ENCODE results near the gene SUMF1. TPM values are rescaled to one million over a fixed set of nuclear protein-coding genes. Genes with fewer than 3 reads are reported as not detected.

The SUMF1 gene
- total and polyA plus RNA-seq, 8 donors, result 7.1 to 25.8 (median 12.6) TPM

DNA sequence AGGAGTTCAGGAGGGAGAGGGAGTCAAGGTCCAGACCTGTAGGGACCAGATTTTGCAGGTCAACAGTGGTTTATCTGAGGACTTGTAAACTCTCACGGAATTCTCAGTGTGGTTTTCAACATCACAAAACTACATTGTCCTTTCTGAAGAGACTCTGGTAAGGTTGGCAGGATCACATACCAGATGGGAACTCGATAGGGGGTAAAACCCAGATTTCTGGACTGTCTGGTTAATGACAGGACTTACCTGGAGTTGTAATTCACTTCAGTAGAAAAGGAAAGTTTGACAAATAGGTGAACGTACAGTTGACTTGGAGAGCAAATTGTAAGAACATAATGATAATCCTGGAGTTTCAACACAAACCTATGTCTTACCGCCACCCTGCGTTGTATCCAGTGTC, 31.4 kb upstream of the SUMF1 start:
- intact Hi-C loops (cut with DNase I), result no loop called here
- no peak for DNase-seq
- TF ChIP-seq, protein P1, sequence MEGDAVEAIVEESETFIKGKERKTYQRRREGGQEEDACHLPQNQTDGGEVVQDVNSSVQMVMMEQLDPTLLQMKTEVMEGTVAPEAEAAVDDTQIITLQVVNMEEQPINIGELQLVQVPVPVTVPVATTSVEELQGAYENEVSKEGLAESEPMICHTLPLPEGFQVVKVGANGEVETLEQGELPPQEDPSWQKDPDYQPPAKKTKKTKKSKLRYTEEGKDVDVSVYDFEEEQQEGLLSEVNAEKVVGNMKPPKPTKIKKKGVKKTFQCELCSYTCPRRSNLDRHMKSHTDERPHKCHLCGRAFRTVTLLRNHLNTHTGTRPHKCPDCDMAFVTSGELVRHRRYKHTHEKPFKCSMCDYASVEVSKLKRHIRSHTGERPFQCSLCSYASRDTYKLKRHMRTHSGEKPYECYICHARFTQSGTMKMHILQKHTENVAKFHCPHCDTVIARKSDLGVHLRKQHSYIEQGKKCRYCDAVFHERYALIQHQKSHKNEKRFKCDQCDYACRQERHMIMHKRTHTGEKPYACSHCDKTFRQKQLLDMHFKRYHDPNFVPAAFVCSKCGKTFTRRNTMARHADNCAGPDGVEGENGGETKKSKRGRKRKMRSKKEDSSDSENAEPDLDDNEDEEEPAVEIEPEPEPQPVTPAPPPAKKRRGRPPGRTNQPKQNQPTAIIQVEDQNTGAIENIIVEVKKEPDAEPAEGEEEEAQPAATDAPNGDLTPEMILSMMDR (IDR thresholded peaks at IDR 0.05), result no peak
- Histone ChIP-seq H3K36me3 (no peaks in the 10 kb centered on the region), H3K4me1 (no peaks in the 10 kb centered on the region), H3K9me3 (no peaks in the 10 kb centered on the region), H3K27ac (no peak overlapping the region), H3K4me3 (no peak overlapping the region), H3K27me3 (no peaks in the 10 kb centered on the region)
- FAIRE-seq, result no peak
- no peak for ATAC-seq
- WGBS, 2 donors, result 61 to 69% methylated on average over 5 of the region's 5 CpGs

DNA sequence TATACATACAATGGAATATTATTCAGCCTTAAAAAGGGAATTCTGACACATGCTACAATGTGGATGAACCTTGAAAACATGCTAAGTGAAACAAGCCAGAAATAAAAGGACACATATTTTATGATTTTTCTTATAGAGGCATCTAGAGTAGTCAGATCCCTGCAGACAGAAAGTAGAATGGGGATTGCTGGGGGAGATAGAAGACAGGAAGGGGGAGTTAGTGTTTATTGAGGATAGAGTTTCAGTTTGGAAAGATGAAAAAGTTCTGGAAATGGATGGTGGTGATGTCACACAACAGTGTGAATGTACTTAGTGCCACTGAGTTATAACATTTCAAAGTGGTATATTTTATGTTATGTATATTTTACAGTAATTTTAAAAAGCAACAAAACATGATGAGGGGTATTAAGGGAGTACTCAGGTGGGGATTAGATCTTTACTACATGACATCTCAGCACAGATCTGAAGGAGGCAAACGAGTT, 30.8 kb upstream of the SUMF1 start:
- intact Hi-C loops (cut with DNase I), result no loop called here
- 37 to 52% methylated on average over 1 of the region's 1 CpG for WGBS, 2 donors
- Histone ChIP-seq H3K9me3 (no peaks in the 10 kb centered on the region), H3K4me3 (no peak overlapping the region), H3K27me3 (no peaks in the 10 kb centered on the region), H3K36me3 (no peaks in the 10 kb centered on the region), H3K4me1 (no peaks in the 10 kb centered on the region), H3K27ac (no peak overlapping the region)
- FAIRE-seq, result no peak
- TF ChIP-seq, protein P1 (IDR thresholded peaks at IDR 0.05), result no peak
- ATAC-seq, result no peak
- no peak for DNase-seq

DNA sequence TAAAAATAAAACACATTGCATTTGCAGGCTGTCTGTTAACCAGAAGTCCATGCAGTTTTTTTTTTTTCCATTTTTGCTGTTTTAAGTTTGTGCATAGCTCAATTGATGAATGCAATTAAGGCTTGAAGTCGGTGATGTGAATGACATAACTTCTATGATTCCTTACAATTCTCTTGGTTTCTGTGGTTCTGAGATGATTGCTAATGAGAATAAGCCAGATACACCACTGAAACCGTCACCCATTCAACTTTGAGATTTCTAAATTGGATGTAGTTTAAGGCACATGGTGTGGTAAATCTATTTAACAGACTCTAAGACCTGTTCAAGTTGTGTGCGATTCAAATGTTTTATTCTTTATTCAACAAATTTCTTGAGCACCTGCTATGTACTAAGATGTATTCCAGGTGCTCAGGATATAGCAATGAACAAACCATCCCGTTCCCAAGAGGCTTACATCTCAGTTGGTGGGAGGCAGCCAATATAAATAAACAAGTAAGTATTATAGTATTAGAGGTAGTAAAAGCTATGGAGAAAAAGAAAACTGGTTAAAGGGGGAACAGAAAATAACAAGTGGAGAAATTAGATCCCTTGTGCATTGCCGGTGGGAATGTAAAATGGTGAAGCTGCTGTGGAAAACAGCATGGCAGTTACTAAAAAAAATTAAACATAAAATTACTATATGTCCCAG, 30.1 kb upstream of the SUMF1 start:
- WGBS, 2 donors, result 64 to 65% methylated on average over 5 of the region's 5 CpGs
- FAIRE-seq, result no peak

DNA sequence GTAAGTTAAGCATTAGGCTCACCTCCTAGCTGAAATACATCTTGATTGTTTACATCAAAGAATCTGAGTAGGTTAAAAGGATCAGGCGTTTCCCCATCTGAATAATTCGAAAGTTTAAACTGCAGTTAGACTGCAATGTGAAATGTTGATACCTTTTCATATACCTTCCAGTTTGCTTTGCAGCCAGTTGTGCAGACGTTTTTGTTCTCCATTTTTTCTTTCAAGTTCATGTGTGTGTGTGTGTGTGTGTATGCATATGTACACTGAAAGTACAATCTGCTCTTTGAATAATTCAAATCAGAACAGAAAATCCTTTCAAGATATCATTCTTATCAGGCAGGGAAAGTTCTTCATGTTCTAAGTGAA, 29.0 kb upstream of the SUMF1 start:
- Histone ChIP-seq H3K27ac (no peak overlapping the region), H3K4me3 (no peak overlapping the region), H3K4me1 (peaks cover 0 to 5% (median 0%) of the 10 kb centered on the region in 3 donors), H3K36me3 (no peaks in the 10 kb centered on the region), H3K27me3 (no peaks in the 10 kb centered on the region), H3K9me3 (no peaks in the 10 kb centered on the region)
- TF ChIP-seq, protein P1 (IDR thresholded peaks at IDR 0.05), result no peak
- no peak for DNase-seq
- 50 to 53% methylated on average over 3 of the region's 3 CpGs for WGBS, 2 donors
- no peak for ATAC-seq
- intact Hi-C loops (cut with DNase I), result no loop called here
- no peak for FAIRE-seq

More for the DNA sequence above, 30.1 kb upstream of the SUMF1 start:
- Histone ChIP-seq H3K27ac (no peak overlapping the region), H3K36me3 (no peaks in the 10 kb centered on the region), H3K4me1 (no peaks in the 10 kb centered on the region), H3K4me3 (no peak overlapping the region), H3K9me3 (no peaks in the 10 kb centered on the region), H3K27me3 (no peaks in the 10 kb centered on the region)
- TF ChIP-seq, protein P1 (IDR thresholded peaks at IDR 0.05), result no peak
- ATAC-seq, result no peak
- intact Hi-C loops (cut with DNase I), result no loop called here
- DNase-seq, result no peak

DNA sequence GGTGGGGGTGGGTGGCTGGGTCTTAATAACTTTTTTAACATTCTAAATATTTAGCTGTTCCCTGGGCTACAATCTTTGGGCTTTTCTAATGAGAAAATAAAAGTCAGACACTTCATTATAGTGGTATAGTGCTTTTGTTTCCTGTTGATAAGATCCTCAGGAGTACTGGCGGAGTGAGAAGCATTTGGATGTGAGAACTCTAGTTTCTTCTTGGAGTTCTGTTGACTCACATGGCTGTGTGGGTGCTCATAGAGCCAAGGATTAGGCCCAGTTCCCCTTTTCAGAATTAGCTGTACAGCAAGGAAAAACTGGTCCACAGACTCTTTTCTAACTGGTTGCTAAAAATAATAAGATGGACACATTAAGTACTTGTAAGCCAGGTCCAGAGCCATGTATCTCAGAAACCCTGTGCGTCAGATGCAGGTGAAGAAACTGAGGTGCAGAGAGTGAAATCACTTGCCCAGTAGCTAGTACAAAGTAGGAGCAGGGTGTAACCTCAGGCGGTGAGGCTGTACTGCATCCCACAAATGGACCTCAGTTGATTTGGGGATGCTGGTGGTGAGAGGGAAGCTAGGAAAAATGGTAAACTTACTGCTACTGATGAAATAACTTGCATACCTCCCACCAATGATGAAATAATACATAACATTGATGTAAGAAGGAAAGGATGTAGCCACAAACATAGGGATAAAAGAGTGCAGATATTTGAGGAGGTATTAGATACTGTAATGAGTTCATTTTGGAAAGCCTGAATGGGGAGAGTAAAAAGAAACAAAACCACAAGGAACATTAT, 28.4 kb upstream of the SUMF1 start:
- peaks cover 0 to 5% (median 0%) of the 10 kb centered on the region in 3 donors for H3K4me1 ChIP-seq
- no peak overlapping the region for H3K27ac ChIP-seq
- H3K4me3 ChIP-seq, result no peak overlapping the region
- FAIRE-seq (no peak), ATAC-seq (no peak), DNase-seq (no peak)
- intact Hi-C loops (cut with DNase I), result no loop called here
- WGBS, 2 donors, result 79 to 84% methylated on average over 3 of the region's 3 CpGs
- no peaks in the 10 kb centered on the region for H3K9me3 ChIP-seq
- H3K27me3 ChIP-seq, result no peaks in the 10 kb centered on the region
- H3K36me3 ChIP-seq, result no peaks in the 10 kb centered on the region
- TF ChIP-seq, protein P1 (IDR thresholded peaks at IDR 0.05), result no peak
